Peyer's patch (tissue), 4 donors: ENCODE measurements around the gene SORBS2. TPM values are rescaled to one million over a fixed set of nuclear protein-coding genes. Genes with fewer than 3 reads are reported as not detected.
"Not testable (repeated sequence)": the region's sequence is repeated elsewhere in the genome, so short reads cannot be mapped to it uniquely, and the experiment has no call there.

Experiments used
- DNase-seq, 3 donors: peaks; one replicate each; pipeline ENCODE4 v3.0.0-alpha.2; 2017 to 2019
- H3K27ac ChIP-seq, 4 donors: fragments of 200-600 bp; sonication (generic); one replicate each; pipeline ENCODE4 v1.5.1; 2016 to 2019
- H3K27me3 ChIP-seq, 2 donors: fragments of 200-600 bp; sonication (generic); one replicate each; pipeline ENCODE4 v1.5.1; 2019
- H3K36me3 ChIP-seq, 3 donors: fragments of 200-600 bp; sonication (generic); one replicate each; pipeline ENCODE4 v1.5.1; 2016 to 2019
- H3K4me1 ChIP-seq, 4 donors: fragments of 200-600 bp; sonication (generic); one replicate each; pipeline ENCODE4 v1.5.1; 2016 to 2019
- H3K4me3 ChIP-seq, 4 donors: fragments of 200-600 bp; sonication (generic); 1 replicate in 3 of 4; 2 replicates in 1 of 4; pipeline ENCODE4 v1.5.1; 2016 to 2019; ENCODE audit warnings: mild to moderate bottlenecking in 1 of 4
- H3K9me3 ChIP-seq, 4 donors: fragments of 200-600 bp; sonication (generic); one replicate each; pipeline ENCODE4 v1.5.1; 2016 to 2019; ENCODE audit warnings: mild to moderate bottlenecking in 1 of 4
- CTCF ChIP-seq, 6 experiments: fragments of 450-650 bp in 4 of 6; fragments of 200-600 bp in 2 of 6; sonication (generic) in 1 of 6; IDR thresholded peaks; one replicate each; pipeline ENCODE4 v1.5.1; 2017 to 2019; ENCODE audit warnings: antibody characterized with exemption in 6 of 6, mild to moderate bottlenecking in 3 of 6, moderate library complexity in 1 of 6
- POLR2A ChIP-seq, 2 donors: fragments of 450-650 bp; IDR thresholded peaks; one replicate each; pipeline ENCODE4 v1.5.1; 2017; ENCODE audit warnings: antibody characterized with exemption in 2 of 2, mild to moderate bottlenecking in 2 of 2, moderate library complexity in 2 of 2
- total RNA-seq, 4 donors: library from RNA; depleted of rRNA; stranded (reverse); fragments of >200 nt; gene quantifications; one replicate each; pipeline ENCODE4 v1.1.0, GENCODE V29; 2016

The SORBS2 gene
- total RNA-seq, 4 donors from 2014 or later, result 15.8 to 61.9 (median 53.0) TPM

- no peaks in the 10 kb centered on the region for H3K9me3 ChIP-seq
- DNase-seq, result no peak
- H3K36me3 ChIP-seq, result no peaks in the 10 kb centered on the region
- H3K27ac ChIP-seq, result peak overlapping the region; percentile 39 to 83 (median 70)
- no peaks in the 10 kb centered on the region for H3K27me3 ChIP-seq
- peaks cover 0 to 5% (median 0%) of the 10 kb centered on the region in 4 donors for H3K4me1 ChIP-seq
- TF ChIP-seq CTCF (IDR thresholded peaks at IDR 0.05) (no peak), POLR2A (IDR thresholded peaks at IDR 0.05) (no peak)
- H3K4me3 ChIP-seq, result no peak overlapping the region
Measured at GRCh38 chr4:185566425-185566824, 245.6 kb downstream of the SORBS2 start.

- Histone ChIP-seq H3K27ac (peak overlapping the region in 3 of 4 donors; percentile 16 to 83 (median 31)), H3K36me3 (no peaks in the 10 kb centered on the region), H3K4me1 (peaks cover 0 to 5% (median 0%) of the 10 kb centered on the region in 4 donors), H3K27me3 (no peaks in the 10 kb centered on the region), H3K4me3 (no peak overlapping the region), H3K9me3 (no peaks in the 10 kb centered on the region)
- DNase-seq, result no peak
- TF ChIP-seq CTCF (IDR thresholded peaks at IDR 0.05) (no peak), POLR2A (IDR thresholded peaks at IDR 0.05) (no peak)
Measured at GRCh38 chr4:185565696-185566095, 246.3 kb downstream of the SORBS2 start.

GRCh38 chr4:185564349-185564748 is 247.6 kb downstream of the SORBS2 start:
- Histone ChIP-seq H3K4me1 (peaks cover 0 to 5% (median 0%) of the 10 kb centered on the region in 4 donors), H3K27ac (no peak overlapping the region), H3K9me3 (no peaks in the 10 kb centered on the region), H3K36me3 (no peaks in the 10 kb centered on the region), H3K27me3 (no peaks in the 10 kb centered on the region), H3K4me3 (no peak overlapping the region)
- no peak for DNase-seq
- TF ChIP-seq POLR2A (IDR thresholded peaks at IDR 0.05), result no peak
- TF ChIP-seq CTCF (IDR thresholded peaks at IDR 0.05), result no peak

GRCh38 chr4:185562531-185562930 is 249.5 kb downstream of the SORBS2 start:
- H3K9me3 ChIP-seq, result no peaks in the 10 kb centered on the region
- no peaks in the 10 kb centered on the region for H3K27me3 ChIP-seq
- DNase-seq, result no peak
- H3K36me3 ChIP-seq, result no peaks in the 10 kb centered on the region
- no peak overlapping the region for H3K27ac ChIP-seq
- no peak overlapping the region for H3K4me3 ChIP-seq
- H3K4me1 ChIP-seq, result no peaks in the 10 kb centered on the region
- TF ChIP-seq CTCF (IDR thresholded peaks at IDR 0.05), result no peak
- no peak for TF ChIP-seq POLR2A (IDR thresholded peaks at IDR 0.05)

- TF ChIP-seq CTCF (IDR thresholded peaks at IDR 0.05), result no peak
- TF ChIP-seq POLR2A (IDR thresholded peaks at IDR 0.05), result no peak
- Histone ChIP-seq H3K4me3 (no peak overlapping the region), H3K4me1 (no peaks in the 10 kb centered on the region), H3K27ac (no peak overlapping the region), H3K27me3 (no peaks in the 10 kb centered on the region), H3K36me3 (no peaks in the 10 kb centered on the region), H3K9me3 (no peaks in the 10 kb centered on the region)
- no peak for DNase-seq
Measured at GRCh38 chr4:185560316-185560715, 251.7 kb downstream of the SORBS2 start.

GRCh38 chr4:185559915-185560281 is 252.1 kb downstream of the SORBS2 start:
- Histone ChIP-seq H3K36me3 (no peaks in the 10 kb centered on the region), H3K4me1 (no peaks in the 10 kb centered on the region), H3K27ac (no peak overlapping the region), H3K9me3 (no peaks in the 10 kb centered on the region), H3K4me3 (no peak overlapping the region), H3K27me3 (no peaks in the 10 kb centered on the region)
- DNase-seq, result no peak
- no peak for TF ChIP-seq CTCF (IDR thresholded peaks at IDR 0.05)

- not testable (repeated sequence) for H3K27ac ChIP-seq, DNase-seq, H3K9me3 ChIP-seq, H3K36me3 ChIP-seq, H3K4me1 ChIP-seq, H3K4me3 ChIP-seq, H3K27me3 ChIP-seq
Measured at GRCh38 chr4:185559251-185559914, 252.6 kb downstream of the SORBS2 start.
